ENCODE measurements around the gene DIP2B. TPM values are rescaled to one million over a fixed set of nuclear protein-coding genes. Genes with fewer than 3 reads are reported as not detected.

DIP2B gene
- total RNA-seq, 4 donors from 2014 or later, result 31.1 to 57.2 (median 46.5) TPM

- intact Hi-C loops (cut with DNase I), result no loop called here
- no peak for DNase-seq
- peaks cover 0 to 8% (median 0%) of the 10 kb centered on the region in 3 donors for H3K4me1 ChIP-seq
- no peak overlapping the region for H3K4me3 ChIP-seq
- no peaks in the 10 kb centered on the region for H3K27me3 ChIP-seq
- H3K9me3 ChIP-seq, result no peaks in the 10 kb centered on the region
- H3K27ac ChIP-seq, result no peak overlapping the region
- 75 to 80% methylated on average over 5 of the region's 5 CpGs for WGBS, 2 donors
- H3K36me3 ChIP-seq, result peaks cover 0 to 37% (median 0%) of the 10 kb centered on the region in 3 donors
- TF ChIP-seq CTCF (IDR thresholded peaks at IDR 0.05), result no peak
- TF ChIP-seq POLR2A (IDR thresholded peaks at IDR 0.05), result no peak
Observed at GRCh38 chr12:50665170-50665569, 160.4 kb downstream of the DIP2B start.

- Histone ChIP-seq H3K27ac (no peak overlapping the region), H3K27me3 (no peaks in the 10 kb centered on the region), H3K36me3 (peaks cover 0 to 37% (median 0%) of the 10 kb centered on the region in 3 donors), H3K9me3 (no peaks in the 10 kb centered on the region), H3K4me3 (no peak overlapping the region), H3K4me1 (peaks cover 0 to 8% (median 0%) of the 10 kb centered on the region in 3 donors)
- TF ChIP-seq POLR2A (IDR thresholded peaks at IDR 0.05) (no peak), CTCF (IDR thresholded peaks at IDR 0.05) (no peak)
- 71 to 82% methylated on average over 1 of the region's 1 CpG for WGBS, 2 donors
- no peak for DNase-seq
- intact Hi-C loops (cut with DNase I), result no loop called here
Observed at GRCh38 chr12:50665609-50666008, 160.8 kb downstream of the DIP2B start.

- DNase-seq, result no peak
- Histone ChIP-seq H3K27ac (no peak overlapping the region), H3K27me3 (no peaks in the 10 kb centered on the region), H3K36me3 (peaks cover 0 to 35% (median 0%) of the 10 kb centered on the region in 3 donors), H3K9me3 (no peaks in the 10 kb centered on the region), H3K4me3 (no peak overlapping the region), H3K4me1 (peaks cover 0 to 8% (median 0%) of the 10 kb centered on the region in 3 donors)
- 82 to 92% methylated on average over 1 of the region's 1 CpG for WGBS, 2 donors
- TF ChIP-seq POLR2A (IDR thresholded peaks at IDR 0.05) (no peak), CTCF (IDR thresholded peaks at IDR 0.05) (no peak)
- intact Hi-C loops (cut with DNase I), result no loop called here
Observed at GRCh38 chr12:50666023-50666422, 161.2 kb downstream of the DIP2B start.

- WGBS, 2 donors, result 77 to 78% methylated on average over 3 of the region's 3 CpGs
- Histone ChIP-seq H3K4me1 (no peaks in the 10 kb centered on the region), H3K9me3 (no peaks in the 10 kb centered on the region), H3K27me3 (no peaks in the 10 kb centered on the region), H3K36me3 (peaks cover 0 to 74% (median 0%) of the 10 kb centered on the region in 3 donors), H3K4me3 (no peak overlapping the region), H3K27ac (no peak overlapping the region)
- intact Hi-C loops (cut with DNase I), result no loop called here
- TF ChIP-seq CTCF (IDR thresholded peaks at IDR 0.05), result no peak
- no peak for TF ChIP-seq POLR2A (IDR thresholded peaks at IDR 0.05)
- no peak for DNase-seq
Observed at GRCh38 chr12:50672158-50672557, 167.4 kb downstream of the DIP2B start.

GRCh38 chr12:50676756-50677155 is 172.0 kb downstream of the DIP2B start:
- no peak for DNase-seq
- Histone ChIP-seq H3K27me3 (no peaks in the 10 kb centered on the region), H3K4me1 (no peaks in the 10 kb centered on the region), H3K9me3 (no peaks in the 10 kb centered on the region), H3K27ac (no peak overlapping the region), H3K4me3 (no peak overlapping the region), H3K36me3 (peaks cover under 1 to 97% (median 6%) of the 10 kb centered on the region in 3 donors)
- TF ChIP-seq CTCF (IDR thresholded peaks at IDR 0.05) (no peak), POLR2A (IDR thresholded peaks at IDR 0.05) (no peak)
- WGBS, 2 donors, result 88 to 91% methylated on average over 4 of the region's 4 CpGs
- intact Hi-C loops (cut with DNase I), result no loop called here
